ENCODE data around the gene EGLN1.
"Not testable (repeated sequence)": the region's sequence is repeated elsewhere in the genome, so short reads cannot be mapped to it uniquely, and the experiment has no call there.

The EGLN1 gene

DNA sequence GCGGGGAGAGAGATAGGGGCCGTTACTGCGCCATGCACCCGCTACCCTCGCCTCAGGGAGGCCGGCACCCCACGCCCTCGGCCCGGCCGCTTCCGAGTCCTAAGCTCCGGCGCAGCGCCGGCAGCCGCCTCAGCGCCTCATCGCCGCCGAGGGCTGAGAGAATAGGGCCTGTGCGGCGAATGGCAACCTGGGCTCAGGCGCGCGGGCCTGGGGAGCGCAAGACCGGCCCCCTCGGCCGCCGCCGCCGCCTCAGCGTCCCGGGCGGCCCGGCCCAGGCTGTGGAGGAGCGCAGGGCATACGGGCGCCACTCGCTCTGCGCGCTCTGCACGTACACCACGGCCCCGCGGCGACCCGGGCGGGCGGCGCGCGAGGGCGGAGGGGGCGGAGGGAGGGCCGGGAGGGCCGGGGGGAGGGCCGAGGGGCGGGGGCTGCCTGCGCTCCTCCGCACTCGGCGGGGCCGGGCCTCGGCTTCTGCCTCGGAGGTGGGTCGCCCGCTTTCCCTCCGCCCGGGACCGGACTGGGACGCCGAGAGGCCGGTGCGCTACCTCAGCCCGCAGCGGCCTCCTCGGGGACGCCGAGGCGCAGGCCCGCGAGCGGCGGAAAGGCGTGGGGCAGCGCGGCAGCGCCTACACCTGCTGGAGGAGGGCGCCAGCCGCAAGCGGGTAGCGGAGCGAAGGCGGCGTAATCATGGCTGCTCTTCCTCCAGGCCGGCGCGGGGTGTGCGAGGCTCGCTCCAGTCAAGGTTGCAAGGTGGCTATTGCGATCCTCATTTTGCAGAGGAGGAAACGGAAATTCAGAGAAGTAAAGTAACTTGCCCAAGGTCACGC lies at the start of gene EGLN1:
Gene EGLN1 (minus strand): TSS at position 317 of the 827 bp plus-strand sequence. CDS start 399 bp downstream, outside the sequence.
- DNase-seq: peak; percentile 89

DNA sequence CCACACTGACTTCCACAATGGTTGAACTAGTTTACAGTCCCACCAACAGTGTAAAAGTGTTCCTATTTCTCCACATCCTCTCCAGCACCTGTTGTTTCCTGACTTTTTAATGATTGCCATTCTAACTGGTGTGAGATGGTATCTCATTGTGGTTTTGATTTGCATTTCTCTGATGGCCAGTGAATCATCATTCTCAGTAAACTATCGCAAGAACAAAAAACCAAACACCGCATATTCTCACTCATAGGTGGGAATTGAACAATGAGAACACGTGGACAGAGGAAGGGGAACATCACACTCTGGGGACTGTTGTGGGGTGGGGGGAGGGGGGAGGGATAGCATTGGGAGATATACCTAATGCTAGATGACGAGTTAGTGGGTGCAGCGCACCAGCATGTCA lies 49.4 kb upstream of the EGLN1 start:
- peak; percentile 25 for DNase-seq

DNA sequence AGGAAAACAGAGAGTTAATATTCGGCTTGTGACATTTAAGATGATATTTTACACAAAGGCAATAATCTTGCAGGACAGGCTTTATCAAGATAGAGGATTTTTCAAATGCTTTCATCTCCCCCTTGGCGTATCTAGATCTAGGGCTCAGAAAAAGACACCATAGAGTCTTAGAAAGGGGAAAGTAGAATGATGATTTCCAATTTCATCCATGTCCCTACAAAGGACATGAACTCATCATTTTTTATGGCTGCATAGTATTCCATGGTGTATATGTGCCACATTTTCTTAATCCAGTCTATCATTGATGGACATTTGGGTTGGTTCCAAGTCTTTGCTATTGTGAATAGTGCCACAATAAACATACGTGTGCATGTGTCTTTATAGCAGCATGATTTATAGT lies 48.9 kb upstream of the EGLN1 start:
- DNase-seq: not testable (repeated sequence)

DNA sequence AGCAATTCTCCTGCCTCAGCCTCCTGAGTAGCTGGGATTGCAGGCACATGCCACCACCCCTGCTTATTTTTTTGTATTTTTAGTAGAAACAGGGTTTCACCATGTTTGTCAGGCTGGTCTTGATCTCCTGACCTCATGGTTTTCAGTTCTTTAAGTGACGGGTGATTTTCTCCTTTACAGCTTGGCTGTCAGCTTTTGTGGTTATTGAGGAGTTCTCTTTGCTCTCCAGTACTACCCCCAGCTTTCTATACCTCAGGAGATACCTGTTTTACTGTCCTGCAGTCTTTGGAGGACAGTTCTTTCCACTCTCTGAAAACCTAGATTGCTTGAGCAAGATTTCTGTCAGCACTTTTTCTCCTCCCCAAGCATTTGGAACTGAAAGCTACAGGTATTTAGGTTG lies 45.9 kb upstream of the EGLN1 start:
- DNase-seq: no peak

DNA sequence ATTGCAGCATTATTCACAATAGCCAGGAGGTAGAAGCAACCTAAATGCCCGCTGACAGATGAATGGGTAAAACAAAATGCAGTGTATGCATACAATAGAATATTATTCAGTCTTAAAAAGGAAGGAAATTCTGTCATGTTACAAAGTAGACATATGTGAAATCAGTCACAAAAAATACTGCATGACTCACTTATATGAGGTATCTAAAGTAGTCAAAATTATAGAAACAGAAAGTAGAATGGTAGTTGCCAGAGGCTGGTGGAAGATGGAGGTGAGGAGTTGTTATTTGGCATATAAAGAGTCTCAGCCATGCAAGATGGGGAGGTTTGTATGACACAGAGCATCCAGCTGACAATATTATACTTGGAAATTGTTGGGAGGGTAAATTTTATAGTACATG lies 43.0 kb upstream of the EGLN1 start:
- peak; percentile 59 for DNase-seq

DNA sequence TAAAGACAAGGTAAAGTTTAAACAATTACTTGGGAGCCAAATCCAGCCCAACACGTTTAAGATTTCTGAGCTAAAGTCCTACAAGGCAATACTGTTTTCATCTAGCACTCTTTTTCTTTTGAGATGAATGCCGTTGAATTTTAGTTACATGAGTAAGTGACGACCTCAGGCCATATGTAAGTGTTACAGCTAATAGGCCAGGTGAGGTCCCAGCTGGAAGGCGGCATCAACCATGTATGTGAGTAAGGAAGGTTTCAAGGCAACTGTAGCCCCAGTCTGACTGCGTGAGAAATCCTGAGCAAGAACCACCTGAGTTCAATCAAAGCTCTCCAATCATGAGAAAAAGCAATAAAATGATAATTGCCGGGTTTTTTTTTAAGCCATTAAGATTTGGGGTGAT lies 41.5 kb upstream of the EGLN1 start:
- no peak for DNase-seq

DNA sequence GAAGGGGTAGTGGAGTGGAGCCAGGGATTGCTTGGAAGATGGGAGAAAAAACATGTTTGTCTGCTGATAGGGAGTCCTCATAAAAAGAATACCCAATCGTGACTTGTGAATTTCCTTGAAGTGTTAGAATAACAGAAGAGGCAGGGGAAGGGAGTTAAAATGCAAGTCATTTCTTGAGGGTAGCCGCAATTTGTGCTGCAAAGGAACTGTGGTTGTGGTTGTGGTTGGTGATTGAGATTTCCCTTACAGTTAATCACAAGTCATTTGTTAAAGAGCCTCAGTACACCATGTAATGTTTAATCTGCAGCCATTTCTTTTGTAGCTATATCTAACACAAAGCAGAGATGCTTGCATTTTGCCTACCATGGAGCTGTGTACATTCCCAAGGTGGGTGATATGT lies 38.5 kb upstream of the EGLN1 start:
- DNase-seq: peak; percentile 92

DNA sequence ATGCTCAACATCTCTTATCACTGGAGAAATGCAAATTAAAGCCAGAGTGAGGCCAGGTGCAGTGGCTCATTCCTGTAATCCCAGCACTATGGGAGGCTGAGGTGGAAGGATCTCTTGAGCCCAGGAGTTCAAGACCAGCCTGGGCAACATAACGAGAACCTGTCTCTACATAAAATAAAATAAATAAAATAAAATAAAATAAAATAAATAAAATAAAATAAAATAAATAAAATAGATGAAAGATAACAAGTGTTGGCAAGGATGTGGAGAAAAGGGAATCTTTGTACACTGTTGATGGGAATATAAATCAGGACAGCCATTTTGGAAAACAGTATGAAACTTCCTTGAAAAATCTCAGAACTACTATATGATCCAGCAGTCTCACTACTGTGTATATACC lies 37.4 kb upstream of the EGLN1 start:
- DNase-seq: not testable (repeated sequence)

DNA sequence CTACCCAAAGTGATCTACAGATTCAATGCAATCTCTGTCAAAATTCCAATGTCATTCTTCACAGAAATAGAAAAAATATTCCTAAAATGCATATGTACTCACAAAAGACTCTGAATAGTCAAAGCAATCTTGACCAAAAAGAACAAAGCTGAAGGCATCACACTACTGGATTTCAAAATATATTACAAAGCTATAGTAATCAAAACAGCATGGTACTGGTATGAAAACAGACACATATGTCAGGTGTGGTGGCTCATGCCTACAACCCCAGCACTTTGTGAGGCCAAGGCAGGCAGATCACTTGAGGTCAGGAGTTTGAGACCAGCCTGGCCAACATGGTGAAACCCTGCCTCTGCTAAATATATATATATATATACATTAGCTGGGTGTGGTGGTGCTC lies 35.9 kb upstream of the EGLN1 start:
- DNase-seq: not testable (repeated sequence)

DNA sequence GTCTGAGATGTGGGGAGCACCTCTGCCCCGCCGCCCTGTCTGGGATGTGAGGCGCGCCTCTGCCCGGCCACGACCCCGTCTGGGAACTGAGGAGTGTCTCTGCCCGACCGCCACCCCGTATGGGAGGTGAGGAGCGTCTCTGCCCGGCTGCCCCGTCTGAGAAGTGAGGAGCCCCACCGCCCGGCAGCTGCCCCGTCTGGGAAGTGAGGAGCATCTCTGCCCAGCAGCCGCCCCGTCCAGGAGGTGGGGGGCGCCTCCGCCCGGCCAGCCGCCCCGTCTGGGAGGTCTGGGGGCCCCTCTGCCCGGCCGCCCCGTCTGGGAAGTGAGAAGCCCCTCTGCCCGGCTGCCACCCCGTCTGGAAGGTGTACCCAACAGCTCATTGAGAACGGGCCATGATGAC lies 32.0 kb upstream of the EGLN1 start:
- DNase-seq: not testable (repeated sequence)

DNA sequence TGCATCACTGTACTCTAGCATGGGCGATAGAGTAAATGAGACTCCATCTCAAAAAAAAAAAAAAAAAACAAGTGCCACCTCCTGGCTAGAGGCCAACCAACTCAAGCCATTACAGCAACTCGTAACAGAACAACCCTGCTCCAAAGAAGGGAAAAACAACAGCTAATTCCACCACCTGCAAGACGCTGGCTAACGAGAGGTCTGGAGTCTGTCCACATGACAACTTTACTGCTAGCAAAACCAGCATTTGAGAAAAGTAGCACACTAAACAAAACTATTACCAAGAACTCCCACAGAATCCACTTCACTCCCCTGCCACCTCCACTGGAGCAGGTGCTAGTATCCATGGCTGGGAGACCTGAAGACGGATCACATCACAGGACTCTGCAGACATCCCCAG lies 24.1 kb upstream of the EGLN1 start:
- no peak for DNase-seq

DNA sequence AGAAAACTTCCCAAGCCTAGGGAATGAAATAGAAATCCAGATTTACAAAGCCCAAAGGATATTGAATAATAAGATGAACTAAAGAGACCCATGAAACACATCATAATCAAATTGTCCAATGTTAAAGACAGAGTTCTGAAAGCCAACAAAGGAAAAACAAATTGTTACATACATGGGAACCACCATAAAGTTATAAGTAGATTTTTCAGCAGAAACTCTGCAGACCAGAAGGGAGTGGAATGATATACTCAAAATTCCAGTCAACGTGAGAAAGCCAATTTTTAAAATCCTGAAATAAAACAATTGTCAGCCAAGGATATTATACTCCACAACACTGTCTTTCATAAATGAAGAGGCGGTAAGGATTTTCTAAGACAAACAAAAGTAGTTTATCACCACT lies 22.0 kb upstream of the EGLN1 start:
- DNase-seq: no peak

DNA sequence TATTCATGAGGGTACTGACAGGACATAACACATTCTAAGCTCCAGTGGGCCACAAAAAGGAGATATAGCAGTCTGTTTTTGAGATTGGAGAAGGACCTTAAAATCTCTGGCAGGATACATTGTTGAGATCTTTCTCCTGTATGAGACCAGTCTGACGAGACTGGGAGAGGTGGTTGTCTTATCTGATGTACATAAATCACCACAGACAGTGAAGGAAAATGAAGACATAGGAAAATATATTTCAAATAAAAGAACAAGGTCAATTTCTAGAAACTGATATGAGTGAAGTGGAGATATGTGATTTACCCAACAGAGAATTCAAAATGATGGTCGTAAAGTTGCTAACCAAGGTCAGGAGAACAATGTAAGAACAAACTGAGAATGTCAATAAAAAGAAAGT lies 21.3 kb upstream of the EGLN1 start:
- no peak for DNase-seq

DNA sequence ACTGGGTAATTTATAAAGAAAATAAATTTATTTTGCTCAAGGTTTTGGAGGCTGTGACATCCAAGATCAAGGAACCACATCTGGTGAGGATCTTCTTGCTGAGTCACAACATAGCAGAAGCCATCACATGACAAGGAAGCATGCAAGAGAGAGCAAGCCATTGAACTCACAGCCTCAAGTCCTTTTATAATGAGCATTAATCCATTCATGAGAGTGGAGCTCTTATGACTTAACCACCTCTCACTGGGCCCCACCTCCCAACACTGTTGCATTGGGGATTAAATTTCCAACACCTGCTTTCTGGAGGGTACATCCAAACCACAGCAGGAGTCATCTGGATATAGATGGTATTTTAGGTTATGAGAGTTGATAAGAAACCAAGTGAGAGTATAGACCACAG lies 20.6 kb upstream of the EGLN1 start:
- no peak for DNase-seq

DNA sequence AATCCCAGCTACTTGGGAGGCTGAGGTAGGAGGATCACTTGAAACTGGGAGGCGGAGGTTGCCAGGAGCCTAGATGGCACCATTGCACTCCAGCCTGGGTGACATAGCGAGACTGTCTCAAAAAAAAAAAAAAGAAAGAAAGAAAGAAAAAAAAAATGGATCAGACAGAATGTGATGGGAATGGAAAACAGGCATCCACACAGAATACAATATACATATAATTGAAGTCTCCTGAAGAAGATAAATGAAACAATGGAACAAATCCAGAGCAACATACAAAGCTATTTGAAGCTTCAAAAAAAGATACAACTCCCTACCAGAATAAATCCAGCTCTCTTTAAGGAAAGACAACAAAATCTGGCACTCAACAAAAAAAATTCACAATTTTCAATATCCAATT lies 10.9 kb upstream of the EGLN1 start:
- no peak for DNase-seq

DNA sequence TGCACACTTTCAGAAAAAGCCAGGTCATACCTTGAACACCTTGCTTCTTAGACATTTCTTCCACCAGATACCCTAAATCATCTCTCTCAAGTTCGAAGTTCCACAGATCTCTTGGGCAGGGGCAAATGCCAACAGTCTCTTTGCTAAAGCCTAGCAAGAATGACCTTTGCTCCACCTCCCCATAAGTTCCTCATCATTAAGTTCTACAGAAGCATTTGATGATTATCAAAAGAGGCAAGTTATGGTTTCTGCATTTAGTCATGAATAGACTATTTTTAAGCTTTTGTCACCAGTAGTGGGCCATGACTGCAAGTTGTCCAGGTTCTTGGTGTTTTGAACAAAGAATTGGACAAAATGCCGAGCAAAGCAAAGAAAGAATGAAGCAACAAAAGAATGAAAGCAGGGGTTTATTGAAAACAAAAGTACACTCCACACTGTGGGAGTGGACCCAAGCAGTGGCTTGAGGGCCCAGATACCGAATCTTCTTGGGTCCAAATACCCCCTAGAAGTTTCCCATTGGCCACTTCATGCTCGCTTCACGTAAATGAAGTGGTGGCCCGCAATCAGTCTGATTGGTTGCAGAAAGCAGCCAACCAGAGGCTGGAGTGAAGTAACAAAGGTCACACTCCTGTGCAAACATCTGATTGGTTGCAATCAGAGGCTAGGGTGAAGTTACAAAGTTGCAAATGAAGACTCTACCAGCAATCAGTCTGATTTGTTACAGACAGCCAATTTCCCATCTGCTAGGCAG lies 9.8 kb upstream of the EGLN1 start:
- no peak for DNase-seq

DNA sequence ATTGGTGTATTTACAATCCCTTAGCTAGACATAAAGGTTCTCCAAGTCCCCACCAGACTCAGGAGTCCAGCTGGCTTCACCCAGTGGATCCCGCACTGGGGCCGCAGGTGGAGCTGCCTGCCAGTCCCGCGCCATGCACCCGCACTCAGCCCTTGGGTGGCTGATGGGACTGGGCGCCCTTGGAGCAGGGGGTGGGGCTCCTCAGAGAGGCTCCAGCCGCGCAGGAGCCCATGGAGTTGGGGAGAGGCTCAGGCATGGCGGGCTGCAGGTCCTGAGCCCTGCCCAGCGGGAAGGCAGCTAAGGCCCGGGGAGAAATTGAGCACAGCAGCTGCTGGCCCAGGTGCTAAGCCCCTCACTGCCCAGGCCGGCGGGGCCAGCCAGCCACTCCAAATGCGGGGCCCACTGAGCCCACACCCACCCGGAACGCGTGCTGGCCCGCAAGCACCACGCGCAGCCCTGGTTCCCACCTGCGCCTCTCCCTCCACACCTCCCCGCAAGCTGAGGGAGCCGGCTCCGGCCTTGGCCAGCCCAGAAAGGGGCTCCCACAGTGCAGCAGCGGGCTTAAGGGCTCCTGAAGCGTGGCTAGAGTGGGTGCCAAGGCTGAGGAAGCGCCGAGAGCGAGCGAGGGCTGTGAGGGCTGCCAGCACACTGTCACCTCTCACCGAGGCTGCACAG lies 8.7 kb upstream of the EGLN1 start:
- DNase-seq: not testable (repeated sequence)

DNA sequence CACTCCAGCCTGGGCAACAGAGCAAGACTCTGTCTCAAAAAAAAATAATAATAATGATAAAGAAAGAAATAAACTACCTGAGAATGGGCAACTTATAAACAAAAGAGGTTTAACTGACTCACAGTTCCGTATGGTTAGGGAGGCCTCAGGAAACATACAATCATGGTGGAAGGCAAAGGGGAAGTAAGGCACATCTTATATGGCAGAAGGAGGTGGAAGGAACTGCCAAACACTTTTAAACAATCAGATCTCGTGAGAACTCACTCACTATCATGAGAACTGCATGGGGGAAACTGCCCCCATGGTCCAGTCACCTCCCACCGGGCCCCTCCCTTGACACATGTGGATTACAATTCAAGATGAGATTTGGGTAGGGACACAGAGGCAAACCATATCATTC lies 6.3 kb upstream of the EGLN1 start:
- no peak for DNase-seq

DNA sequence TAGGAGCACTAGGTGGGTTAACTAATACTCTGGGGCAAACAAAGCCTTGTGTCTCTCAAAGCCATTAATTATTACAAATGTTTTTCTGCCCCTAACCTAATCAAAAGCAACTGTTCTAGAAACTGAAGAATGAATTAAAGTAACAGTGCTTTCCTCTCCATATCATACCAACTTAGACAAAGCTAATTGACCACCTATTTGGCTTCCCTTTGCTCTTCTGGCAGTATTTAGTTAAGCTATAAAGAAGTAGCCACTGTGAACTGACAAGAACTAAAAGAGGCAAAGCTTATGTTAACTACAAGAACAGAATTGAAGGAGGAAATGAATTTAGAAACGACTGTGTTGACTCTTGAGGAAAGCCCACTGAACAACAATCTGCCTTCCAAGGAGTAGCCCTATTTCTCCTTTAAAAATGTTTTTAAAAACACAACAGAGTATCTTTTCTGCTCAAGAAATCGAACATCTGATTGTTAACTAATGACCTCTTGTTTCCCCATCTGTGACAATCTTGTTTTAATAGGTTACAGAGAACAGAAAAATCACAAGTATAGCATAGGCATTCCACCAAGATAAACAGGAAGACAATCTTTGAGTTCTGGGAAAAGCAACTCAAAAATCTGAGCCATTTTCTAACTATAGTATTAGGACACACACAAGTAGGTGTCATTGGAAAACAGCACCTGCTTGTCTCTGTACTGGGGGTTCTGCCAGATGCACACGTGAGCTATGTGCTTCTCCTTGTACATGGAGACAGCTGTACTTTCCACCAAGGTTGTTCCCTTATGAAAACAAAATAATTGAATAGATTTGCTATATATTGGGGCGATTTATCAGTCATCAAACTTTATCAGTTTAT lies 3.1 kb upstream of the EGLN1 start:
- no peak for DNase-seq

DNA sequence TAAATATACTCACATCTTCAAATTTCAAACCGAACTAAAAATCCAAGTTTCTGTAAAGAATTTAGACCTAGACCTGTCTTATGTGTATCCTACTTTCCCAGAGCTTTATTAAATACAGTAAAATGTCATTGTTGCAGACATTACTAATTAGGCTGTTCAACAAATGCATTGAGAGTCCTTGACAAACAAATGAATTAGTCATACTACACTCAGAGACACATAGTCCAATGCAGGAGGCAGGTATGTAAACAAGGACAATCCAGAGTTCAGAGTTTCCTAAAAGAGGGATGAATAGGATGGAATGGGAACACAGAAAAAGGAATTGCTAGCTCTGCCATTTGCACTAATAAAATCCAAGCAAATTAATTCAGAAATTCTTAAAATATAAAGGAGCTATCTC lies 1.6 kb upstream of the EGLN1 start:
- DNase-seq: no peak

DNA sequence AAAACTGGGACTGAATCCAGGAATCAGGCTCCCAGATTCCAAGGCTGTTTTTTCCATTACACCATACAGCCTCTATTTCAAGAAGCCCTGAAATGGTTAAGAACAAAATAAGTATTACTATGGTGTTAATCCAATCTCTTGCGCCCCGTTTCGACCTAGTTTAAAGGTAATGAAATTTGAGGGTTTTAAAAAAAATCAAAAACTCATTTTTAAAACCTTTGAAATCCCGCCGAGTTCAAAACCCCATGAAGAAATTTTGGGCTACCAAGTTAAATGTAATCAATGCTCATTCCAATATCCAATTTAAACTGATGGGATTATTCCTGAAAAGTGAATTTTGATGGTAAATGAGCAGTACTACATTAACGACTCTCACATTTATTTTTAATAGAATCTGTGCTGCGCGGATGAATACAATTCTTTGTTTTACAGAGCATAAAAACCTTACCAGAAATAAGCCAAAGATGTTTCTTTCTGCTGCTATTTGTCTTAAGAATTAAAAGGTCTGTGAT lies 767 bp upstream of the EGLN1 start:
- no peak for DNase-seq

DNA sequence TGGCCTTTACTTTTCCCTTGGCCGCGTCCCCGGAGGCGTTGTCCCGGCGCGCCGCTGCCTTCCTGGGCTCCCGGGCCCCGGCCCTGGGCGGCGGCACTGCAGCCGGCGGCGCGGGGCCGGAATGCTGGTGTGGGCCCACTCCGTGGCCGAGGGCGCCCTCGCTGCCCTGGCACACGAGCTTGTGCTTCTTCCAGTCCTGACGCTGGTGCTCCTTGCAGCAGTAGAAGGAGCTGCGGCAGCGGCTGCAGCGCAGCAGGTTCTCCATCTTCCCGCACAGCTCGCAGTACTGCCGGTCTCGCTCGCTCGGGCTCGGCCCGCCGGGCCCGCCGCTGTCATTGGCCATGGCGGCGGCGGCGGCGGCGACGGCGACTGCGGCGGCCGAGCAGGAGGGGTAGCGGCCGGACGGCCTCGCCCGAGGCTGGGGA lies 529 bp downstream of the EGLN1 start:
- peak; percentile 27 for DNase-seq
